ENCODE measurements around the gene TEK. TPM values are rescaled to one million over a fixed set of nuclear protein-coding genes. Genes with fewer than 3 reads are reported as not detected.

TEK gene
- polyA plus RNA-seq, 4 donors: 0.22 to 11.3 (median 4.6) TPM

GRCh38 chr9:27126670-27127069 is 17.6 kb downstream of the TEK start:
- WGBS, 3 donors: 67 to 72% (median 69%) methylated on average over 2 of the region's 2 CpGs
- no peak overlapping the region for H3K4me3 ChIP-seq (ENCODE audit: low read depth in 1 of 3, low read length in 3 of 3)
- H3K27me3 ChIP-seq (ENCODE audit: control insufficient read depth in 3 of 3, insufficient read depth in 3 of 3, low read length in 3 of 3): no peaks in the 10 kb centered on the region
- peaks cover 0 to 2% (median 0%) of the 10 kb centered on the region in 3 donors for H3K4me1 ChIP-seq (ENCODE audit: control insufficient read depth in 3 of 3, insufficient read depth in 2 of 3, low read depth in 1 of 3, low read length in 2 of 3)
- H3K27ac ChIP-seq (ENCODE audit: low read depth in 1 of 3, low read length in 2 of 3): peak overlapping the region in 1 of 3 donors; percentile 30
- peak in 1 of 2 donors; percentile 17 for DNase-seq
- H3K9me3 ChIP-seq (ENCODE audit: control insufficient read depth in 2 of 2, insufficient read depth in 1 of 2, low read depth in 1 of 2, low read length in 1 of 2): no peaks in the 10 kb centered on the region
- FAIRE-seq: no peak
- no peaks in the 10 kb centered on the region for H3K36me3 ChIP-seq (ENCODE audit: control insufficient read depth in 3 of 3, insufficient read depth in 2 of 3, low read depth in 1 of 3, low read length in 3 of 3)

- Histone ChIP-seq H3K4me1 (ENCODE audit: control insufficient read depth in 3 of 3, insufficient read depth in 2 of 3, low read depth in 1 of 3, low read length in 2 of 3) (peaks cover 0 to 2% (median 0%) of the 10 kb centered on the region in 3 donors), H3K4me3 (ENCODE audit: low read depth in 1 of 3, low read length in 3 of 3) (no peak overlapping the region), H3K9me3 (ENCODE audit: control insufficient read depth in 2 of 2, insufficient read depth in 1 of 2, low read depth in 1 of 2, low read length in 1 of 2) (no peaks in the 10 kb centered on the region), H3K27ac (ENCODE audit: low read depth in 1 of 3, low read length in 2 of 3) (no peak overlapping the region), H3K36me3 (ENCODE audit: control insufficient read depth in 3 of 3, insufficient read depth in 2 of 3, low read depth in 1 of 3, low read length in 3 of 3) (no peaks in the 10 kb centered on the region), H3K27me3 (ENCODE audit: control insufficient read depth in 3 of 3, insufficient read depth in 3 of 3, low read length in 3 of 3) (no peaks in the 10 kb centered on the region)
- no peak for FAIRE-seq
- WGBS, 3 donors: 61 to 78% (median 72%) methylated on average over 1 of the region's 1 CpG
- DNase-seq: no peak
Observed at GRCh38 chr9:27129221-27129620, 20.2 kb downstream of the TEK start.

GRCh38 chr9:27131731-27132130 is 22.7 kb downstream of the TEK start:
- FAIRE-seq (no peak), DNase-seq (no peak)
- H3K9me3 ChIP-seq (ENCODE audit: control insufficient read depth in 2 of 2, insufficient read depth in 1 of 2, low read depth in 1 of 2, low read length in 1 of 2): no peaks in the 10 kb centered on the region
- no peak overlapping the region for H3K4me3 ChIP-seq (ENCODE audit: low read depth in 1 of 3, low read length in 3 of 3)
- H3K36me3 ChIP-seq (ENCODE audit: control insufficient read depth in 3 of 3, insufficient read depth in 2 of 3, low read depth in 1 of 3, low read length in 3 of 3): no peaks in the 10 kb centered on the region
- 74 to 84% (median 81%) methylated on average over 4 of the region's 4 CpGs for WGBS, 3 donors
- no peak overlapping the region for H3K27ac ChIP-seq (ENCODE audit: low read depth in 1 of 3, low read length in 2 of 3)
- no peaks in the 10 kb centered on the region for H3K27me3 ChIP-seq (ENCODE audit: control insufficient read depth in 3 of 3, insufficient read depth in 3 of 3, low read length in 3 of 3)
- no peaks in the 10 kb centered on the region for H3K4me1 ChIP-seq (ENCODE audit: control insufficient read depth in 3 of 3, insufficient read depth in 2 of 3, low read depth in 1 of 3, low read length in 2 of 3)

- Histone ChIP-seq H3K27ac (ENCODE audit: low read depth in 1 of 3, low read length in 2 of 3) (no peak overlapping the region), H3K4me1 (ENCODE audit: control insufficient read depth in 3 of 3, insufficient read depth in 2 of 3, low read depth in 1 of 3, low read length in 2 of 3) (no peaks in the 10 kb centered on the region), H3K9me3 (ENCODE audit: control insufficient read depth in 2 of 2, insufficient read depth in 1 of 2, low read depth in 1 of 2, low read length in 1 of 2) (no peaks in the 10 kb centered on the region), H3K4me3 (ENCODE audit: low read depth in 1 of 3, low read length in 3 of 3) (no peak overlapping the region), H3K27me3 (ENCODE audit: control insufficient read depth in 3 of 3, insufficient read depth in 3 of 3, low read length in 3 of 3) (no peaks in the 10 kb centered on the region), H3K36me3 (ENCODE audit: control insufficient read depth in 3 of 3, insufficient read depth in 2 of 3, low read depth in 1 of 3, low read length in 3 of 3) (no peaks in the 10 kb centered on the region)
- FAIRE-seq (no peak), DNase-seq (no peak)
- WGBS, 3 donors: 65 to 74% (median 71%) methylated on average over 4 of the region's 4 CpGs
Observed at GRCh38 chr9:27133817-27134216, 24.8 kb downstream of the TEK start.

- 73 to 77% (median 75%) methylated on average over 7 of the region's 7 CpGs for WGBS, 3 donors
- H3K9me3 ChIP-seq (ENCODE audit: control insufficient read depth in 2 of 2, insufficient read depth in 1 of 2, low read depth in 1 of 2, low read length in 1 of 2): no peaks in the 10 kb centered on the region
- no peak overlapping the region for H3K4me3 ChIP-seq (ENCODE audit: low read depth in 1 of 3, low read length in 3 of 3)
- H3K27me3 ChIP-seq (ENCODE audit: control insufficient read depth in 3 of 3, insufficient read depth in 3 of 3, low read length in 3 of 3): no peaks in the 10 kb centered on the region
- FAIRE-seq (no peak), DNase-seq (no peak)
- no peaks in the 10 kb centered on the region for H3K36me3 ChIP-seq (ENCODE audit: control insufficient read depth in 3 of 3, insufficient read depth in 2 of 3, low read depth in 1 of 3, low read length in 3 of 3)
- no peaks in the 10 kb centered on the region for H3K4me1 ChIP-seq (ENCODE audit: control insufficient read depth in 3 of 3, insufficient read depth in 2 of 3, low read depth in 1 of 3, low read length in 2 of 3)
- no peak overlapping the region for H3K27ac ChIP-seq (ENCODE audit: low read depth in 1 of 3, low read length in 2 of 3)
Observed at GRCh38 chr9:27142299-27142930, 33.4 kb downstream of the TEK start.

- Histone ChIP-seq H3K27me3 (ENCODE audit: control insufficient read depth in 3 of 3, insufficient read depth in 3 of 3, low read length in 3 of 3) (no peaks in the 10 kb centered on the region), H3K4me1 (ENCODE audit: control insufficient read depth in 3 of 3, insufficient read depth in 2 of 3, low read depth in 1 of 3, low read length in 2 of 3) (no peaks in the 10 kb centered on the region), H3K4me3 (ENCODE audit: low read depth in 1 of 3, low read length in 3 of 3) (no peak overlapping the region), H3K27ac (ENCODE audit: low read depth in 1 of 3, low read length in 2 of 3) (no peak overlapping the region), H3K36me3 (ENCODE audit: control insufficient read depth in 3 of 3, insufficient read depth in 2 of 3, low read depth in 1 of 3, low read length in 3 of 3) (no peaks in the 10 kb centered on the region), H3K9me3 (ENCODE audit: control insufficient read depth in 2 of 2, insufficient read depth in 1 of 2, low read depth in 1 of 2, low read length in 1 of 2) (no peaks in the 10 kb centered on the region)
- 45 to 48% (median 47%) methylated on average over 3 of the region's 3 CpGs for WGBS, 3 donors
- FAIRE-seq (no peak), DNase-seq (no peak)
Observed at GRCh38 chr9:27145143-27145542, 36.1 kb downstream of the TEK start.

- H3K27me3 ChIP-seq (ENCODE audit: control insufficient read depth in 3 of 3, insufficient read depth in 3 of 3, low read length in 3 of 3): no peaks in the 10 kb centered on the region
- 76 to 86% (median 80%) methylated on average over 2 of the region's 2 CpGs for WGBS, 3 donors
- no peak overlapping the region for H3K27ac ChIP-seq (ENCODE audit: low read depth in 1 of 3, low read length in 2 of 3)
- no peaks in the 10 kb centered on the region for H3K9me3 ChIP-seq (ENCODE audit: control insufficient read depth in 2 of 2, insufficient read depth in 1 of 2, low read depth in 1 of 2, low read length in 1 of 2)
- H3K36me3 ChIP-seq (ENCODE audit: control insufficient read depth in 3 of 3, insufficient read depth in 2 of 3, low read depth in 1 of 3, low read length in 3 of 3): no peaks in the 10 kb centered on the region
- no peak for FAIRE-seq
- no peak overlapping the region for H3K4me3 ChIP-seq (ENCODE audit: low read depth in 1 of 3, low read length in 3 of 3)
- DNase-seq: no peak
- H3K4me1 ChIP-seq (ENCODE audit: control insufficient read depth in 3 of 3, insufficient read depth in 2 of 3, low read depth in 1 of 3, low read length in 2 of 3): peaks cover 0 to 3% (median 2%) of the 10 kb centered on the region in 3 donors
Observed at GRCh38 chr9:27149651-27150050, 40.6 kb downstream of the TEK start.

- H3K27ac ChIP-seq (ENCODE audit: low read depth in 1 of 3, low read length in 2 of 3): peak overlapping the region in 2 of 3 donors; percentile 20 to 31
- no peak for FAIRE-seq
- H3K4me3 ChIP-seq (ENCODE audit: low read depth in 1 of 3, low read length in 3 of 3): no peak overlapping the region
- H3K36me3 ChIP-seq (ENCODE audit: control insufficient read depth in 3 of 3, insufficient read depth in 2 of 3, low read depth in 1 of 3, low read length in 3 of 3): no peaks in the 10 kb centered on the region
- DNase-seq: no peak
- H3K27me3 ChIP-seq (ENCODE audit: control insufficient read depth in 3 of 3, insufficient read depth in 3 of 3, low read length in 3 of 3): no peaks in the 10 kb centered on the region
- H3K9me3 ChIP-seq (ENCODE audit: control insufficient read depth in 2 of 2, insufficient read depth in 1 of 2, low read depth in 1 of 2, low read length in 1 of 2): no peaks in the 10 kb centered on the region
- WGBS, 3 donors: 62 to 79% (median 76%) methylated on average over 5 of the region's 5 CpGs
- H3K4me1 ChIP-seq (ENCODE audit: control insufficient read depth in 3 of 3, insufficient read depth in 2 of 3, low read depth in 1 of 3, low read length in 2 of 3): peaks cover 0 to 3% (median 2%) of the 10 kb centered on the region in 3 donors
Observed at GRCh38 chr9:27150746-27151406, 41.9 kb downstream of the TEK start.
